K562 (cell line): ENCODE results near the gene PLEK2. TPM values are rescaled to one million over a fixed set of nuclear protein-coding genes. Genes with fewer than 3 reads are reported as not detected.

Experiments
- CUX1 ChIP-seq: fragments of 200-800 bp; sonication (Bioruptor generic); IDR thresholded peaks from 2 replicates; pipeline ENCODE4 v1.6.1; 2016; ENCODE audit warnings: missing genetic modification characterization, missing compliant biosample characterization
- LEF1 ChIP-seq: fragments of 450-650 bp; IDR thresholded peaks from 2 replicates; pipeline ENCODE4 v1.6.1; 2016; ENCODE audit warnings: mild to moderate bottlenecking
- NCOR1 ChIP-seq: fragments of 450-650 bp; IDR thresholded peaks from 2 replicates; pipeline ENCODE4 v1.6.1; 2016; ENCODE audit warnings: mild to moderate bottlenecking, moderate library complexity
- RBM17 ChIP-seq: fragments of 200-400 bp; formaldehyde crosslinking; IDR thresholded peaks from 2 replicates; pipeline ENCODE4 v1.6.1; 2017; ENCODE audit warnings: low read depth, mild to moderate bottlenecking, low read length, borderline replicate concordance
- SNIP1 ChIP-seq: fragments of 450-650 bp; IDR thresholded peaks from 2 replicates; pipeline ENCODE4 v1.7.1; 2017; ENCODE audit warnings: low read depth, mild to moderate bottlenecking
- SREBF1 ChIP-seq: fragments of 150-350 bp; IDR thresholded peaks from 2 replicates; pipeline ENCODE4 v1.6.1; 2014; ENCODE audit warnings: antibody characterized with exemption, low read depth, low read length, borderline replicate concordance
- ZNF3 ChIP-seq: fragments of 250-450 bp; sonication (Bioruptor Pico); IDR thresholded peaks from 2 replicates; pipeline ENCODE4 v1.5.0; 2021; ENCODE audit warnings: mild to moderate bottlenecking, moderate library complexity
- ZNF354B ChIP-seq: fragments of 250-450 bp; sonication (Bioruptor Pico); IDR thresholded peaks from 2 replicates; pipeline ENCODE4 v1.4.0; 2020
- ZNF407 ChIP-seq: fragments of 450-650 bp; IDR thresholded peaks from 2 replicates; pipeline ENCODE4 v1.6.1; 2016; ENCODE audit warnings: low read depth
- ZNF717 ChIP-seq: fragments of 250-450 bp; sonication (Bioruptor Pico); IDR thresholded peaks from 2 replicates; pipeline ENCODE4 v1.5.0; 2021
- polyA plus RNA-seq, 8 experiments: library from polyadenylated mRNA; depleted of rRNA in 4 of 8; stranded (reverse) in 5 of 8; unstranded in 3 of 8; fragments of >200 nt; fragmentation: Nextera tagmentation in 2 of 8; fragmentation: Illumina TruSeq in 1 of 8; extraction: Ambion mirVana in 2 of 8; extraction: Trizol in 1 of 8; gene quantifications; 2 replicates each; pipeline versions ENCODE4 v1.2.1 to v1.2.3, GENCODE V29; 2011 to 2014; ENCODE audit warnings: inconsistent platforms in 1 of 8, missing spikeins in 1 of 8
- total RNA-seq, 7 experiments: library from RNA; depleted of rRNA in 6 of 7; stranded (reverse); fragments of >200 nt in 6 of 7; fragmentation: Illumina TruSeq in 2 of 7; extraction: Trizol in 2 of 7; gene quantifications; 2 replicates each; pipeline versions ENCODE4 v1.2.1 to v1.2.3, GENCODE V29; 2011 to 2021; ENCODE audit warnings: low replicate concordance in 1 of 7
- TF ChIP-seq, protein P1 (sequence below): fragments of 450-650 bp; IDR thresholded peaks from 2 replicates; pipeline ENCODE4 v1.6.1; 2016; ENCODE audit warnings: borderline replicate concordance

The PLEK2 gene
- total and polyA plus RNA-seq, 9 of the 15 experiments (the other 6 are each of a cell fraction or from before 2014, with no cell fraction given), result not detected

DNA sequence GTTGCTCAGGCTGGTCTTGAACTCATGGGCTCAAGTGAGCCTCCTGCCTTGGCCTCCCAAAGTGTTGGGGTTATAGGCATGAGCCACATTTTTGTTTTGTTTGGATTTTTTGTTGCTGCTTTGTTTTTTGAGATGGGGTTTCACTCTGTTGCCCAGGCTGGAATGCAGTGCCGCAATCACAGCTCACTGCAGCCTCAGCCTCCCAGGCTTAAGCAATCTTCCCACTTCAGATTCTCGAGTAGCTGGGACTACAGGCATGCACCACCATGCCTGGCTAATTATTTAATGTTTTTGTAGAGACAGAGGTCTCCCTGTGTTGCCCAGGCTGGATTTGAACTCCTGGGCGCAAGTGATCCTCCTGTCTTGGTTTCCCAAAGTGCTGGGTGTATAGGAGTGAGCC is 5.7 kb upstream of the PLEK2 start (continued):
- TF ChIP-seq, protein P1, sequence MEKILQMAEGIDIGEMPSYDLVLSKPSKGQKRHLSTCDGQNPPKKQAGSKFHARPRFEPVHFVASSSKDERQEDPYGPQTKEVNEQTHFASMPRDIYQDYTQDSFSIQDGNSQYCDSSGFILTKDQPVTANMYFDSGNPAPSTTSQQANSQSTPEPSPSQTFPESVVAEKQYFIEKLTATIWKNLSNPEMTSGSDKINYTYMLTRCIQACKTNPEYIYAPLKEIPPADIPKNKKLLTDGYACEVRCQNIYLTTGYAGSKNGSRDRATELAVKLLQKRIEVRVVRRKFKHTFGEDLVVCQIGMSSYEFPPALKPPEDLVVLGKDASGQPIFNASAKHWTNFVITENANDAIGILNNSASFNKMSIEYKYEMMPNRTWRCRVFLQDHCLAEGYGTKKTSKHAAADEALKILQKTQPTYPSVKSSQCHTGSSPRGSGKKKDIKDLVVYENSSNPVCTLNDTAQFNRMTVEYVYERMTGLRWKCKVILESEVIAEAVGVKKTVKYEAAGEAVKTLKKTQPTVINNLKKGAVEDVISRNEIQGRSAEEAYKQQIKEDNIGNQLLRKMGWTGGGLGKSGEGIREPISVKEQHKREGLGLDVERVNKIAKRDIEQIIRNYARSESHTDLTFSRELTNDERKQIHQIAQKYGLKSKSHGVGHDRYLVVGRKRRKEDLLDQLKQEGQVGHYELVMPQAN, result no peak
- TF ChIP-seq RBM17, result no peak
- no peak for TF ChIP-seq NCOR1
- no peak for TF ChIP-seq ZNF354B
- TF ChIP-seq LEF1, result no peak
- no peak for TF ChIP-seq ZNF407
- no peak for TF ChIP-seq CUX1
- TF ChIP-seq SREBF1, result no peak
- no peak for TF ChIP-seq ZNF3 (CRISPR knock-in tag)
- no peak for TF ChIP-seq ZNF717 (CRISPR knock-in tag)
- no peak for TF ChIP-seq SNIP1
